Brain pericyte (primary cell): ENCODE measurements around the gene AGPAT4.
"Not testable (repeated sequence)": the region's sequence is repeated elsewhere in the genome, so short reads cannot be mapped to it uniquely, and the experiment has no call there.

Experiments
- DNase-seq: peaks from one replicate; pipeline ENCODE4 v3.0.0-alpha.2; 2012; ENCODE audit warnings: low read depth, low spot score

AGPAT4 gene

GRCh38 chr6:161227004-161227960 lies 46.6 kb downstream of the AGPAT4 start:
- no peak for DNase-seq

GRCh38 chr6:161226009-161226964 lies 47.6 kb downstream of the AGPAT4 start:
- DNase-seq, result no peak

GRCh38 chr6:161225681-161226008 lies 48.2 kb downstream of the AGPAT4 start:
- no peak for DNase-seq

DNA sequence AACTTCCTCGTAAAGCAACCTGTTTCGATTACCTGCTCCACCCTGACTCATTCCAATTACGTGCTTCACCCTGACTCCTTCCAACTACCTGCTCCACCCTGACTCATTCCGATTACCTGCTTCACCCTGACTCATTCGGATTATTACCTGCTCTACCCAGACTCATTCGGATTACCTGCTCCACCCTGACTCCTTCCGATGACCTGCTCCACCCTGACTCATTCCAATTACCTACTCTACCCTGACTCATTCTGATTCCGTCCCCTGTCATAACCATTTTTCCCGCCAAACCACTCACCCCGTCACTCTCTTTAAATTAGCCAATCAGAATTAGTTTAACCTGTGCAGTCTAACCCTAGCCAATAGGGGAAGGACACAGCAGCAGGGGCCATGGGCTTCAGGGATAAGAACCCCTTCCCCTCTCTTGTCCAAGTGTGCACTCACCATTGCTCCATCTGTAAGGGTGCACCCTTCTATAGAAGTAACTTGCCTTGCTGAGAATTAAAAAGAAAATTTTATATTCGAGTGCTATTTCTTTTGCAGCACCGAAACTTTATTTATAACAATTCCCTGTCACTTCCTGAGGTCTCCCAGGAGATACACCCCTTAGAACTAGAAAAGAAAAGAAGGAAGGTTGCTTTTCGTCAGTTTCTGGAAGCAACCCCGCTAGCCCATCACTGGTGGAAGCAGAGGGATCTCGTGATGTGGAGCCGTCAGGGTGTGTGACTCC lies 48.7 kb downstream of the AGPAT4 start:
- DNase-seq, result not testable (repeated sequence)

DNA sequence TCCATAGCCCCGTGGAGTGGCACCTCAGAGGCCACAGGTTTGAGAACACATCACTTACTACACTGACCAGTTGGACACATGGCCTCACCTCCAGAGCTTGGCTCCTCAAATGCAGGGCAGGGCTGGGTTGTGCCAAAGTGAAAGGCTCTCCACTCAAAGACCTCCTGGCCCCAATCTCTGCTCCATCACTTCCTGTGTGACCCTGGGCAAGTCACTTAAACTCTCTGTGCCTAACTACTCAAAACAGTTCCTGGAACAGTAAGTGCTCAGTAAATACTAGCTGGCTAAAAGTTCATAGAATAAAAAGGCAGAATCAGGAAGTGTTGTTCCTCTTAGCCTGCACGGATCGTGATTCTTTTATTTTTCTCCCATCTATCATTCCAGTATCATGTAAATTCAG lies 50.2 kb downstream of the AGPAT4 start:
- DNase-seq, result no peak

DNA sequence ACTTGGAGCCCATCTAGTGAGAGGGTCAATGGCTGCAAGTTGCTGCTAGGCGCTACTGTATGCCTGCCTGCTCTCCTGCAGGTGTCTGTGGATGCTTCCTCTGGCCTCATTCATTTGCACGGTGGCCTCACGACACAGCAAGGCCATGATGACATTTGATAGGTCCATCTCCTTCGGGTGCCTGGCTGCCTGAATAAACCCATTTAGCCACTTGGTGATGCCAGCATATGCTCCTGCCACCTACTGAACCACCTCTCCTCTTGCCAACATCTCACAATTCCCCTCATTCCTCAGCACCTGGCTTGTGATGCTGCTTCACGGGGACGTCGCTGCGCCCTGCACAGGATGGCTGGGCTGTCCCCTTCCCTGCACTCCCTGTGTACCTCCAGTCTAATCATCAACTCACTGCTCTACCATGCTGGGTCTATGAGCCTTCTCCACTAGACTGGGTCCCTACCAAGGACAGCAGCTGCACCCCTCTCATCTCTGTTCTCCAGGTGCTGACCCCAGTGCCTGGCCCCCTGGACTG lies 51.1 kb downstream of the AGPAT4 start:
- no peak for DNase-seq

GRCh38 chr6:161220346-161220745 lies 53.5 kb downstream of the AGPAT4 start:
- DNase-seq, result no peak

- no peak for DNase-seq
Observed at GRCh38 chr6:161219680-161220079, 54.2 kb downstream of the AGPAT4 start.

GRCh38 chr6:161218222-161218621 lies 55.6 kb downstream of the AGPAT4 start:
- DNase-seq, result no peak

DNA sequence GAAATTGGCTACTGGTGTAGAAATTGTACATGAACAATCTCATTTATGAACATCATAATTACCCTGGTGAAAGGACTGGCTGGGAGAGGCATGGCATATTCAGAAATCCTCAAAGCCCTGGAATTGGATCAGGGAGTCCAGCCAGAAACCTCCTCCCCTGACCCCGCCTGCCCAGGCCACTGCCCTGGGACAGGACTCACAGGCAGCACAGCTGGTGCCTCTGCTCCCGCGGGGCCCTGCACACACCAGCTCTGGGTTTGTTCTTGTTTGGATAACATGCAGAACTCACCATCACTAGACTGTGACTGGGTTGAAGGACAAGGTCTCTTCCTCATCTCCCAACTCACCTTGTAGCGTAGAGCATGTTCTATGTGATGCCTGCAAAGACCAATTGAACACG lies 56.2 kb downstream of the AGPAT4 start:
- DNase-seq, result no peak

GRCh38 chr6:161216616-161217205 lies 57.1 kb downstream of the AGPAT4 start:
- no peak for DNase-seq

DNA sequence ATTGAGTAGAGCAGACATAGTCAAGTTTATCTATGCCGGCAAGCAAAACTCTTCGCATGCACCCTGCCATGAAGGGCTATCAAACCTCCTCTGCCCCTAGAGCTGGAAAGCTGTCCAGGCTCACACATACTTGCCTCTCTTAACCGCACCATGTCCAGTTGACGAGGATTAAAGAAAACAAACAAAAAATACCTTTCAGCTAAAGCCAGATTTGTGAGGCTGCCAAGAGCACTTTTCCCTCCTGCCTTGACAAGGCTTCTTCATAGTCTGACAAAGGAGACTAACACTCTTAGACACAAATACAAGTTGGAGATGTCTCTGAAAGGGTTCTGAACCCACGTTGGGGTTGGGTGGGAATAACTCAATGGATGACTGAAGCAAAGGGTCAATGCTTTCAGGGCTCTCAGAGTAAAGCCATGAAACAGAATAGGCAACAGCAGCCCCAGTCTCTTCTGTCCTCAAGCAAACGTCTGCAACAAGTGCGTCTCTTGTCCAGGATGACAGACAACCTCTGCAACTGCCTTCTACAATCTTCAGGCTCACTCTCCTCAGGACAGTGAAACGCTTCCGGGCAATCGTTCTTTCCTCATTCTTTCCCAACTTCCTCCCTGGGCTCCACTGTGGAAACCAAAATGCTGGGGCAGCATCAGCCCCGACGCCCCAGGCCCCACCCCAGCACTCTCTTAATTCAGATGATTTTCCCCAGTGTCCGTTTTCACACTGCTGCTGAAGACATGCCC lies 57.8 kb downstream of the AGPAT4 start:
- no peak for DNase-seq

GRCh38 chr6:161215193-161215592 lies 58.7 kb downstream of the AGPAT4 start:
- peak; percentile 73 for DNase-seq

DNA sequence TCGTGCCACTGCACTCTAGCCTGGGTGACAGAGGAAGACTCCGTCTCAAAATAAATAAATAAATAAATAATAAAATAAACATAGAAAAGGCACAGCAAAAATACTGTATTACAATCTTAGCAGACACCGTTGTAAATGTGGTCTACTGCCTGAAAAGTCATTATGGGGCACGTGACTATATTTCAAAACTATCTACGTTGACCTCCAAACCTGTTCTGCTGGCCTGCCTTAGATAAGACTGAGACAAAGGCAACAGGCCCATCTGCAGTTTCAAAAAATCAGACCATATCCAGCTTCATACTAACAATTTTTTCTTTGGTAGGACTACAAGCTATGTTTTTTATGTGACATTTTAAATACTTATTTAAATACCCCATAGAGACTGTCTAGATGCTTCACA lies 59.1 kb downstream of the AGPAT4 start:
- no peak for DNase-seq

- DNase-seq, result no peak
Observed at GRCh38 chr6:161212902-161213301, 61.0 kb downstream of the AGPAT4 start.

DNA sequence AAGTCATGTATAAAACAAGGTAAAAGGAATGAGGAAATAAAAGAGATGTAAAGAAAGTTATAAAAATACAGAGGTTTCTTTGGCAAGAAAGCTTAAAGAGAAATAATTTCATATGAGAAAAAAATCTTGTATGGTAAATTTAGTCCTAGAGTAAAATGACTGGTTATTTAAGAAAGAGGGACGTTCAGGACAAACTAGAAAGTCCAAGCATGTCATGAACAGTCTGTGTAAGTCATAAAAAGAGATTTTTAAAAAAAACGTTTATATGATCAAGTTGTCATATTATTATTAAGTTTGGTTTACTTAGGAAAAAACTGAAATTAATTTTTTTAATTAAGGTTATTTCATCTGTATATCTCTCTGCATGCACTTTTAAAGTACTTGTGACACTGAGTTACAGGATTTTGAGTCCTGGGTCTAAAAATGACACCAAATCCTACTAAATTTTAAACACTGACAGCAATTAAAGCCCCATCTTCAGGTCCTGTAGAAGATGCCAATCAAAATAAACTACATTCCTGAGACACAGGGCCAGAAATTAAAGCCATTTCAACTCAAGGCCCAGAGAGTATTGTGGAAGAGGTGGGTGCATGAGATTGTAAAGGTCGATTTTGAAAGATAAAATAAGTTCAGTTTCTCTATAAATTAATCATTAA lies 62.4 kb downstream of the AGPAT4 start:
- no peak for DNase-seq

DNA sequence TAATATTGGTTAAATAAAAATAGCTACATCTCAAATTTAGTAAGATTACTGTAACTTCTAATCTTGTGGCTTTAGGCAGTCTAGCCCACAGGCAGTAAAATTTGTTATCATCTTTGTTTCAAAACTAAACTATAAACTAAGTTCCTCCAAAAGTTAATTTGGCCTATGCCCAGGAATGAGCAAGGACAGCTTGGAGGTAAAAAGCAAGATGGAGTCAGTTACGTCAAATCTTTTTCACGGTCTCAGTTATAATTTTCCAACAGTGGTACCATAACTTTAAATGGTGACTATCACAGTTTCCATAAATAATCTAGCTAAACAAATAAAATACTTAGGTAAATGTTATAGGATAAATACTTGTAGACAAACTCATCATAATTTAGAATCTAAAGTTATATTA lies 63.0 kb downstream of the AGPAT4 start:
- DNase-seq, result no peak

DNA sequence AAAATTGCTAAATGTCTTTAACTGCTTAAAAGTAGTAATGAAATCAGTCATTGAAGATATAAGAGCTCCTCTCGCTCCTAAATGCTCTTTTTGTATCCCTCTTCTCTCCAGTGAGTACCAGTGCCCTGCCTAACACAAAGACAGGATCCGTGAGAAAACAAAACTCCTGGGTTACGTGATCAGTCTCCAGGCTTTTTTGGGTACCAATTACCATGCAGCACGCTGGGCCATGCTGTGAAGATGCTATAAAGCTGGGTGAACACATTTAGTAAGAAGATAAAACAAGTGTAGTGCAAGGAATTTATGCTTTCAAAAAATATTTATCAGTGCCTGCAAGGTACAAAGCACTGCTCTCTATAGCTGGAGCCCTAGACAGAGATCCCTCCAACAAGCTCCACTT lies 66.7 kb downstream of the AGPAT4 start:
- DNase-seq, result no peak

GRCh38 chr6:161204866-161205557 lies 68.8 kb downstream of the AGPAT4 start:
- no peak for DNase-seq
